Activated CD8-positive, alpha-beta T cell treated with anti-CD3 and anti-CD28 coated beads for 36 hours (primary cell): ENCODE data around the gene NCBP2L. TPM values are rescaled to one million over a fixed set of nuclear protein-coding genes. Genes with fewer than 3 reads are reported as not detected.

Experiments used
- ATAC-seq: fragments of 200-7000 bp; cut with Tn5 transposase; one replicate; pipeline ENCODE4 v1.10.0; 2021; ENCODE audit warnings: mild to moderate bottlenecking, moderate library complexity
- CTCF ChIA-PET: fragments of 350-600 bp; sonication (Branson Sonifier 250); formaldehyde crosslinking; loops from one replicate; lab custom pipeline; 2021; ENCODE audit warnings: antibody characterized with exemption; lab: Charles Lee
- POLR2A ChIA-PET: fragments of 350-600 bp; sonication (Branson Sonifier 250); formaldehyde crosslinking; loops from one replicate; lab custom pipeline; 2021; ENCODE audit warnings: antibody characterized with exemption; lab: Charles Lee
- DNase-seq: peaks from one replicate; pipeline ENCODE4 v3.0.0-alpha.2; 2020
- H3K27ac Mint-ChIP-seq: one replicate; pipeline ENCODE4 v1.8.0; 2021; ENCODE audit warnings: mild to moderate bottlenecking, mixed read lengths
- H3K27me3 Mint-ChIP-seq: one replicate; pipeline ENCODE4 v1.8.0; 2021; ENCODE audit warnings: mixed read lengths
- H3K36me3 Mint-ChIP-seq: one replicate; pipeline ENCODE4 v1.8.0; 2021; ENCODE audit warnings: low read depth, mixed read lengths
- H3K4me1 Mint-ChIP-seq: one replicate; pipeline ENCODE4 v1.8.0; 2021; ENCODE audit warnings: low read depth, mixed read lengths
- H3K4me3 Mint-ChIP-seq: one replicate; pipeline ENCODE4 v1.8.0; 2021; ENCODE audit warnings: mild to moderate bottlenecking, moderate library complexity, mixed read lengths
- H3K9me3 Mint-ChIP-seq: one replicate; pipeline ENCODE4 v1.8.0; 2021; ENCODE audit warnings: mixed read lengths
- intact Hi-C: fragments of 100-400 bp; cut with micrococcal nuclease; formaldehyde crosslinking; loops from one replicate; pipeline ENCODE4 v1.10.0; 2022
- total RNA-seq, 2 experiments: library from RNA; stranded (reverse); gene quantifications; one replicate each; pipeline ENCODE4 v1.2.3, GENCODE V29; 2021
- TF ChIP-seq, protein P1 (sequence below): fragments of 200-600 bp; IDR thresholded peaks from one replicate; pipeline ENCODE4 v1.8.0; 2022; ENCODE audit warnings: antibody characterized with exemption, mild to moderate bottlenecking

The NCBP2L gene
- total RNA-seq, 2 experiments from 2014 or later, result not detected

DNA sequence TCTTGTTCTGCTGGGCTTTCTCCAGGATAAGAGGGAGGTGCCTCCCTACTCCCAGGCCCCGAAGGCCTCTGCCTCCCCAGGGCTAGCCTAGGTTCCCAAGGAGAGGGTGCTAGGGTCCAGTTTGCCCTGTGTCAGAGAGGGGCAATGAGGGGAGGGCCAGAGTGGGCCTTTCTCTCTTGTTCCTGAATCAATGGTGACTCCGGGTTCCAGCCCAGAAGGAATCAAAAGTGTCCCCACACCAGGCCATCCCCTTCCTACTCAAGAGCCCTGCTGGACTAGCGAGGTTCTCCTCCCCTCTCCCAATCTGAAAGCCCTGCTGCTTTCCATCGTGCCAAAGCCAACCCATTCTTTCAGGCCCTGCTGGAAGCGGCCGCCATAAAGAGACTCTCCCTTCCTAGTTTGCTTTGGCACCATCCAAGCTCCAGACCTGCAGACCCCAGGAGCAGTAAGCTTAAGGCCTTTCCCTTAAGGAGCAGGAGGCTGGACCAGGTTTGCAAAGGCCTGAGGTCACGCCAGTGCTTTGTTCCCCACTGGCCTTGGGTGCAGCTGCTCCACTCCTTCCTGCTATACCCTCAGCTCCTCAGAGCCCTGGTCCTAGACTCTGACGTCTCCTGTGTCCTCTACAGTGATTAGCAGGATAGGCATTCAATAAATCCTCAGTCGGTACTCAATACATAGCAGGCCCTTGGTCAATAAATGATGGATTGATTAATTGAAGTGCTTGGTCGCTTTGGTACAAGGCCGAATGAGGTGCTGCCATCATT, 12.5 kb upstream of the NCBP2L start:
- H3K9me3 Mint-ChIP-seq, result no peaks in the 10 kb centered on the region
- no peak overlapping the region for H3K27ac Mint-ChIP-seq
- H3K36me3 Mint-ChIP-seq, result no peaks in the 10 kb centered on the region
- ChIA-PET CTCF (interaction anchor here (1.3 to 2.5 kb wide), 4 partner anchors 12 to 106 kb away, joined by 3 to 10 read pairs (median 4); partner anchors contain the start of gene NCBP2L), POLR2A (no interaction called here)
- intact Hi-C loops, result no loop called here
- ATAC-seq (no peak), DNase-seq (no peak)
- H3K27me3 Mint-ChIP-seq, result no peaks in the 10 kb centered on the region
- H3K4me3 Mint-ChIP-seq, result no peak overlapping the region
- peaks cover 1% of the 10 kb centered on the region for H3K4me1 Mint-ChIP-seq
- TF ChIP-seq, protein P1, sequence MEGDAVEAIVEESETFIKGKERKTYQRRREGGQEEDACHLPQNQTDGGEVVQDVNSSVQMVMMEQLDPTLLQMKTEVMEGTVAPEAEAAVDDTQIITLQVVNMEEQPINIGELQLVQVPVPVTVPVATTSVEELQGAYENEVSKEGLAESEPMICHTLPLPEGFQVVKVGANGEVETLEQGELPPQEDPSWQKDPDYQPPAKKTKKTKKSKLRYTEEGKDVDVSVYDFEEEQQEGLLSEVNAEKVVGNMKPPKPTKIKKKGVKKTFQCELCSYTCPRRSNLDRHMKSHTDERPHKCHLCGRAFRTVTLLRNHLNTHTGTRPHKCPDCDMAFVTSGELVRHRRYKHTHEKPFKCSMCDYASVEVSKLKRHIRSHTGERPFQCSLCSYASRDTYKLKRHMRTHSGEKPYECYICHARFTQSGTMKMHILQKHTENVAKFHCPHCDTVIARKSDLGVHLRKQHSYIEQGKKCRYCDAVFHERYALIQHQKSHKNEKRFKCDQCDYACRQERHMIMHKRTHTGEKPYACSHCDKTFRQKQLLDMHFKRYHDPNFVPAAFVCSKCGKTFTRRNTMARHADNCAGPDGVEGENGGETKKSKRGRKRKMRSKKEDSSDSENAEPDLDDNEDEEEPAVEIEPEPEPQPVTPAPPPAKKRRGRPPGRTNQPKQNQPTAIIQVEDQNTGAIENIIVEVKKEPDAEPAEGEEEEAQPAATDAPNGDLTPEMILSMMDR, result no peak

DNA sequence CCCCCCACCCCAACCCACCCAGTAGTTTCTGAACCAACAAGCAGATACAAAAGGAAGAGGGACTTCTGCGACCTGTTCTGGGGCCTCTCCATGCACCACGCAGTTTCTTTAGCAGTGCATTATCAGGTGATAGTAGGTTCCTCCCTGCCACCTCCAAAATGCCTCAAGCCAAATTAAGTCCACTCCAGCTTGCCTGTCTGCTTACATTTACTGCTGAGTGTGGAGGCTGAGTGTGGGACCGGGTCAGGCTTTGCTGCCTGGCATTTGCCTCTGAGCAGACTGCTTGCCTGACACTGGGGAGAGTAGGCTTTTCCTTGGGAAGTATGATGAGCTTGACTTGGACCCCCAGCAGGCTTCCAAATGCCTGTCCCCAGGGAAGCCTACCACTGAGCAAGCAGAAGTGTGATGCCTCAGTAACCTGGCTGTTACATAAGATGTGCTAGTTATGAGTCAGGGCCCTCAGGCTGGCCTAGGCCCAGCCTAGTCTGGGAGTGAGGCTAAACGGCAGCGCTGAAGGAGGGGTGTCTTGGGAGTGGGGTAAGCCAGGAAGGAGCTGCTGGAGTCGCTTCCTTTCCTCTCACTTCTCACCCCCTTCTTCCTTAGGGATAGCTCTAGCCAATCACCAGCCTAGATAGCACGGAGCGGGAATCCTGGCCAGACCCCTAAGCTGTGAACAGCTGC, 10.9 kb upstream of the NCBP2L start:
- intact Hi-C loops, result no loop called here
- no peak overlapping the region for H3K4me3 Mint-ChIP-seq
- DNase-seq (no peak), ATAC-seq (no peak)
- no peaks in the 10 kb centered on the region for H3K9me3 Mint-ChIP-seq
- H3K36me3 Mint-ChIP-seq, result no peaks in the 10 kb centered on the region
- ChIA-PET CTCF (interaction anchor here (0.6 to 2.5 kb wide), 7 partner anchors 11 to 891 kb away, joined by 3 to 10 read pairs (median 4); partner anchors contain the start of gene NCBP2L), POLR2A (interaction anchor here (0.9 to 1.3 kb wide), 3 partner anchors 8 to 55 kb away, joined by 3 to 4 read pairs (median 4); no protein-coding TSS in a partner anchor)
- no peak overlapping the region for H3K27ac Mint-ChIP-seq
- H3K27me3 Mint-ChIP-seq, result no peaks in the 10 kb centered on the region
- peaks cover 4% of the 10 kb centered on the region for H3K4me1 Mint-ChIP-seq
- TF ChIP-seq, protein P1, result no peak

DNA sequence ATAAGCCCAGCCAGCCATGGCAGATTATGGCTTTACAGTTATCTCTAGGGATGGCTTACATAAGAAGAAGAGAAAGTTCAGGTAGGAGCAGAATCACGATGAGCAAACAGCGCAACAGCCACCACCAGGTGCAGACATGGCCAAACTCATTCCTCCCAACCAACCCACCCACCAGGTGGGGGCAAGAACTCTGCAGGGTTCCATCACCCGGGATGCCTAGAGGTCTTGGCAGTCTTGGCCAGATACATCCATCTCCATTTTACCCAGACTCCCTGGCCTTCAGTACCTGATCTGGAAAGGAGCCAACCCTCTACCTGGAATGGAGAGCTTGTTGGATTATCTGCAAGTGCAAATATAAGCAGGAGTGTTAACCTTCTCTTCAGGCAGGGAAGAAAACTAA, 9.5 kb upstream of the NCBP2L start:
- POLR2A ChIA-PET, result no interaction called here
- CTCF ChIA-PET, result interaction anchor here (1.3 kb wide), 1 partner anchor 112 kb away, joined by 4 read pairs; no protein-coding TSS in a partner anchor

DNA sequence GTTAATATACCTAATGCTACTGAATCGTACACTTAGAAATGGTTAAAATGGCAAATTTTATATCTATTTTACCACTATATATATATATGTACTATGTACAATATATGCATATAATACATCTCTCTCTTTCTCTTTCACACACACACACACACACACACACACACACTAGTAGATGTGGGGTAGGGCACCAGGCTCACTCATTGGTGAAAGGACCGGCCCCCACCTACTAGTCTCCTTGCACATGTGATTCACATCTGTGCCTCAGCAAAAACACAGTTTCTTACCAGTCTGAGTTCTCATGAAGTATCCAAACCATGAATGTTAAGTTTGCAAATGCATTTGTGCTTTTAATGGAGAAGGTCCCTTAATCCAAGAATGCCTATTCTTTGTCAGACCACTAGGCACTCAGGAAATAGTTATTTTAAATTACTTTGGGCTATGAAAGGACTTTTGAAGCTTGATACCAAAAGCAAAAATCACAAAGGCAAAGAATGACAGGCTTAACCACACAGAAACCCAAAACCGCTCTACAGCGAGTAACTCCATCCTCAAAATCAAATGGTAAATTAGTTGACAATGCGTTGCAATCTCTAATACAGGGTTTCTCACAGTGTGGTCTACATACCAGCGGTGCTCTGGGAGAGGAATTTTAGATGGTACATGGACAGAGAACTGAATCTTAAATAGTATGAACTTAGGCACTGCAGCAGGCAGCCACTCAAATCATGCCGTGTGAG, 7.8 kb upstream of the NCBP2L start:
- POLR2A ChIA-PET, result no interaction called here
- H3K9me3 Mint-ChIP-seq, result no peaks in the 10 kb centered on the region
- CTCF ChIA-PET, result interaction anchor here (1.5 kb wide), 1 partner anchor 110 kb away, joined by 7 read pairs; no protein-coding TSS in a partner anchor
- no peaks in the 10 kb centered on the region for H3K27me3 Mint-ChIP-seq
- DNase-seq, result no peak
- no peaks in the 10 kb centered on the region for H3K36me3 Mint-ChIP-seq
- TF ChIP-seq, protein P1, result no peak
- no peak overlapping the region for H3K4me3 Mint-ChIP-seq
- ATAC-seq, result no peak
- H3K4me1 Mint-ChIP-seq, result peaks cover 10% of the 10 kb centered on the region
- no peak overlapping the region for H3K27ac Mint-ChIP-seq
- intact Hi-C loops, result loop anchor here (10.0 kb wide), 3 partner anchors 55 to 315 kb away; no protein-coding TSS in a partner anchor

More for the DNA sequence above, 9.5 kb upstream of the NCBP2L start:
- ATAC-seq, result no peak
- no peaks in the 10 kb centered on the region for H3K9me3 Mint-ChIP-seq
- H3K36me3 Mint-ChIP-seq, result no peaks in the 10 kb centered on the region
- no peak for DNase-seq
- intact Hi-C loops, result no loop called here
- H3K4me3 Mint-ChIP-seq, result no peak overlapping the region
- peaks cover 4% of the 10 kb centered on the region for H3K4me1 Mint-ChIP-seq
- no peaks in the 10 kb centered on the region for H3K27me3 Mint-ChIP-seq
- H3K27ac Mint-ChIP-seq, result no peak overlapping the region
- TF ChIP-seq, protein P1, result no peak
